IMR-90 (cell line): ENCODE data around the gene YIPF3.

Experiments
- BHLHE40 ChIP-seq: fragments of 150-350 bp; IDR thresholded peaks from 2 replicates; pipeline ENCODE4 v1.6.1; 2016; ENCODE audit warnings: mild to moderate bottlenecking, low read depth, low read length
- CEBPB ChIP-seq: IDR thresholded peaks from 2 replicates; pipeline ENCODE4 v1.6.1; 2012; ENCODE audit warnings: low read depth, low read length, improper control_type of control experiment
- CHD1 ChIP-seq: IDR thresholded peaks from 2 replicates; pipeline ENCODE4 v1.6.1; 2012; ENCODE audit warnings: low read depth, low read length, improper control_type of control experiment
- MAFK ChIP-seq: IDR thresholded peaks from 2 replicates; pipeline ENCODE4 v1.6.1; 2012; ENCODE audit warnings: low read depth, low read length, improper control_type of control experiment
- MAZ ChIP-seq: IDR thresholded peaks from 2 replicates; pipeline ENCODE4 v1.6.1; 2012; ENCODE audit warnings: low read depth, mild to moderate bottlenecking, low read length, improper control_type of control experiment, moderate library complexity, borderline replicate concordance
- NFE2L2 ChIP-seq: fragments of 150-350 bp; IDR thresholded peaks from 2 replicates; pipeline ENCODE4 v1.6.1; 2016; ENCODE audit warnings: low read depth, mild to moderate bottlenecking, low read length
- POLR2A ChIP-seq: IDR thresholded peaks from 2 replicates; pipeline ENCODE4 v1.6.1; 2012; ENCODE audit warnings: mild to moderate bottlenecking, low read depth, low read length
- RAD21 ChIP-seq: IDR thresholded peaks from 2 replicates; pipeline ENCODE4 v1.6.1; 2012; ENCODE audit warnings: low read length, improper control_type of control experiment
- RCOR1 ChIP-seq: IDR thresholded peaks from 2 replicates; pipeline ENCODE4 v1.6.1; 2012; ENCODE audit warnings: mild to moderate bottlenecking, low read length, improper control_type of control experiment; ENCODE audit not compliant: insufficient replicate concordance
- RFX5 ChIP-seq: IDR thresholded peaks from 2 replicates; pipeline ENCODE4 v1.8.0; 2012; ENCODE audit warnings: low read depth, mild to moderate bottlenecking, low read length, moderate library complexity
- SMC3 ChIP-seq: fragments of 150-350 bp; IDR thresholded peaks from 2 replicates; pipeline ENCODE4 v1.6.1; 2016; ENCODE audit warnings: low read depth, mild to moderate bottlenecking, antibody characterized with exemption, low read length, moderate library complexity
- TF ChIP-seq, protein P1 (sequence below): conservative IDR thresholded peaks from 2 replicates; pipeline ENCODE4 v1.5.1; 2012; ENCODE audit warnings: mild to moderate bottlenecking, low read depth, low read length, improper control_type of control experiment
- TF ChIP-seq, protein P2 (sequence below): fragments of 150-350 bp; IDR thresholded peaks from 2 replicates; pipeline ENCODE4 v1.6.1; 2017; ENCODE audit warnings: mild to moderate bottlenecking, antibody characterized with exemption, low read length, low read depth

DNA sequence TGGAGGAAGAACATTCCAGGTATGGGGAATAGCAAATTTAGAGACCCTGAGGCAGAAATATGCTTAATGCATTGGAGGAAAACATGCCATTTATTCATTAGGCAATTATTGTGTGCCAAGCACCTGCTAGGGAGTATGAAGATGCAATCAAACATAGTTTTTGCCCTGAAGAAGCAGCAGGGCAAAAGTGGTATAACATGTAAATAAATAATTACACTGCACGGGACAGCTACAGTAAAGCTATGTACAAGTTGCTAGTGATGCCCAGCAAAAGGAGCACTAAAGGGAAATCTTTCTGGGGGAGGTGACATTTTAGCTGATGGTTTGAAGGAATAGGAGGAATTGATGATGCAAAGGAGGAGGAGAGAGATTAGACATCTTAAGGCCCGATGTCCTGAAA, 40.0 kb downstream of the YIPF3 start:
- TF ChIP-seq, protein P1, sequence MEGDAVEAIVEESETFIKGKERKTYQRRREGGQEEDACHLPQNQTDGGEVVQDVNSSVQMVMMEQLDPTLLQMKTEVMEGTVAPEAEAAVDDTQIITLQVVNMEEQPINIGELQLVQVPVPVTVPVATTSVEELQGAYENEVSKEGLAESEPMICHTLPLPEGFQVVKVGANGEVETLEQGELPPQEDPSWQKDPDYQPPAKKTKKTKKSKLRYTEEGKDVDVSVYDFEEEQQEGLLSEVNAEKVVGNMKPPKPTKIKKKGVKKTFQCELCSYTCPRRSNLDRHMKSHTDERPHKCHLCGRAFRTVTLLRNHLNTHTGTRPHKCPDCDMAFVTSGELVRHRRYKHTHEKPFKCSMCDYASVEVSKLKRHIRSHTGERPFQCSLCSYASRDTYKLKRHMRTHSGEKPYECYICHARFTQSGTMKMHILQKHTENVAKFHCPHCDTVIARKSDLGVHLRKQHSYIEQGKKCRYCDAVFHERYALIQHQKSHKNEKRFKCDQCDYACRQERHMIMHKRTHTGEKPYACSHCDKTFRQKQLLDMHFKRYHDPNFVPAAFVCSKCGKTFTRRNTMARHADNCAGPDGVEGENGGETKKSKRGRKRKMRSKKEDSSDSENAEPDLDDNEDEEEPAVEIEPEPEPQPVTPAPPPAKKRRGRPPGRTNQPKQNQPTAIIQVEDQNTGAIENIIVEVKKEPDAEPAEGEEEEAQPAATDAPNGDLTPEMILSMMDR: no peak
- TF ChIP-seq POLR2A (no peak), BHLHE40 (no peak), SMC3 (no peak), MAZ (no peak), RAD21 (no peak), RCOR1 (no peak), CEBPB (no peak), RFX5 (no peak), NFE2L2 (no peak), MAFK (no peak), CHD1 (no peak)
- TF ChIP-seq, protein P2, sequence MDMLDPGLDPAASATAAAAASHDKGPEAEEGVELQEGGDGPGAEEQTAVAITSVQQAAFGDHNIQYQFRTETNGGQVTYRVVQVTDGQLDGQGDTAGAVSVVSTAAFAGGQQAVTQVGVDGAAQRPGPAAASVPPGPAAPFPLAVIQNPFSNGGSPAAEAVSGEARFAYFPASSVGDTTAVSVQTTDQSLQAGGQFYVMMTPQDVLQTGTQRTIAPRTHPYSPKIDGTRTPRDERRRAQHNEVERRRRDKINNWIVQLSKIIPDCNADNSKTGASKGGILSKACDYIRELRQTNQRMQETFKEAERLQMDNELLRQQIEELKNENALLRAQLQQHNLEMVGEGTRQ: no peak
